Measurements from ENCODE around the gene MRPS7. TPM values are rescaled to one million over a fixed set of nuclear protein-coding genes. Genes with fewer than 3 reads are reported as not detected.

MRPS7 gene
- total and polyA plus RNA-seq, 10 of the 15 experiments (the other 5 are each of a cell fraction or from before 2014, with no cell fraction given) = 88.4 to 217 (median 109) TPM

- no peak for TF ChIP-seq ATF3 (IDR thresholded peaks at IDR 0.05; ENCODE audit: borderline replicate concordance, extremely low read depth, low read depth, low read length)
- peak; percentile 65 for TF ChIP-seq NBN (IDR thresholded peaks at IDR 0.05)
- no peak for TF ChIP-seq LARP7 (IDR thresholded peaks at IDR 0.05)
- TF ChIP-seq, protein P1, sequence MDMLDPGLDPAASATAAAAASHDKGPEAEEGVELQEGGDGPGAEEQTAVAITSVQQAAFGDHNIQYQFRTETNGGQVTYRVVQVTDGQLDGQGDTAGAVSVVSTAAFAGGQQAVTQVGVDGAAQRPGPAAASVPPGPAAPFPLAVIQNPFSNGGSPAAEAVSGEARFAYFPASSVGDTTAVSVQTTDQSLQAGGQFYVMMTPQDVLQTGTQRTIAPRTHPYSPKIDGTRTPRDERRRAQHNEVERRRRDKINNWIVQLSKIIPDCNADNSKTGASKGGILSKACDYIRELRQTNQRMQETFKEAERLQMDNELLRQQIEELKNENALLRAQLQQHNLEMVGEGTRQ (IDR thresholded peaks at IDR 0.05; ENCODE audit: borderline replicate concordance, low read depth, low read length) = no peak
- peak; percentile 63; the same call in 1 of the 2 replicates for TF ChIP-seq NFIC (IDR thresholded peaks at IDR 0.05; ENCODE audit: low read depth, low read length)
- TF ChIP-seq STAT3 (IDR thresholded peaks at IDR 0.05; ENCODE audit: low read depth, low read length) = no peak; the same call in 1 of the 2 replicates
- peak in 1 of 2 experiments; percentile 68; a peak in 2 of 4 replicates for TF ChIP-seq ETV6 (conservative IDR thresholded peaks at IDR 0.05 in 1 of 2, IDR thresholded peaks at IDR 0.05 in 1 of 2; ENCODE audit: borderline replicate concordance in 1 of 2, low read depth in 1 of 2)
- TF ChIP-seq MLLT1 (IDR thresholded peaks at IDR 0.05) = no peak
- TF ChIP-seq ZBED1 (IDR thresholded peaks at IDR 0.05; ENCODE audit: borderline replicate concordance) = peak; percentile 34; the same call in 1 of the 2 replicates
- TF ChIP-seq, protein P2, sequence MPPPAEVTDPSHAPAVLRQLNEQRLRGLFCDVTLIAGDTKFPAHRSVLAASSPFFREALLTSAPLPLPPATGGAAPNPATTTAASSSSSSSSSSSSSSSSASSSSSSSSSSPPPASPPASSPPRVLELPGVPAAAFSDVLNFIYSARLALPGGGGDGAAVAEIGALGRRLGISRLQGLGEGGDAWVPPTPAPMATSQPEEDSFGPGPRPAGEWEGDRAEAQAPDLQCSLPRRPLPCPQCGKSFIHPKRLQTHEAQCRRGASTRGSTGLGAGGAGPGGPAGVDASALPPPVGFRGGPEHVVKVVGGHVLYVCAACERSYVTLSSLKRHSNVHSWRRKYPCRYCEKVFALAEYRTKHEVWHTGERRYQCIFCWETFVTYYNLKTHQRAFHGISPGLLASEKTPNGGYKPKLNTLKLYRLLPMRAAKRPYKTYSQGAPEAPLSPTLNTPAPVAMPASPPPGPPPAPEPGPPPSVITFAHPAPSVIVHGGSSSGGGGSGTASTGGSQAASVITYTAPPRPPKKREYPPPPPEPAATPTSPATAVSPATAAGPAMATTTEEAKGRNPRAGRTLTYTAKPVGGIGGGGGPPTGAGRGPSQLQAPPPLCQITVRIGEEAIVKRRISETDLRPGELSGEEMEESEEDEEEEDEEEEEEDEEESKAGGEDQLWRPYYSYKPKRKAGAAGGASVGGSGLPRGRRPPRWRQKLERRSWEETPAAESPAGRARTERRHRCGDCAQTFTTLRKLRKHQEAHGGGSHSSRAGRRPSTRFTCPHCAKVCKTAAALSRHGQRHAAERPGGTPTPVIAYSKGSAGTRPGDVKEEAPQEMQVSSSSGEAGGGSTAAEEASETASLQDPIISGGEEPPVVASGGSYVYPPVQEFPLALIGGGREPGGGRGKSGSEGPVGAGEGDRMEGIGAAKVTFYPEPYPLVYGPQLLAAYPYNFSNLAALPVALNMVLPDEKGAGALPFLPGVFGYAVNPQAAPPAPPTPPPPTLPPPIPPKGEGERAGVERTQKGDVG (CRISPR knock-in tag; IDR thresholded peaks at IDR 0.05) = no peak
- no peak for TF ChIP-seq MTA2 (IDR thresholded peaks at IDR 0.05; ENCODE audit: low read depth)
- 0 out of 2 replicates have a peak, but pooled peaks have one; percentile 43 for TF ChIP-seq ASH2L (IDR thresholded peaks at IDR 0.05; ENCODE audit: borderline replicate concordance, low read depth)
- TF ChIP-seq, protein P3, sequence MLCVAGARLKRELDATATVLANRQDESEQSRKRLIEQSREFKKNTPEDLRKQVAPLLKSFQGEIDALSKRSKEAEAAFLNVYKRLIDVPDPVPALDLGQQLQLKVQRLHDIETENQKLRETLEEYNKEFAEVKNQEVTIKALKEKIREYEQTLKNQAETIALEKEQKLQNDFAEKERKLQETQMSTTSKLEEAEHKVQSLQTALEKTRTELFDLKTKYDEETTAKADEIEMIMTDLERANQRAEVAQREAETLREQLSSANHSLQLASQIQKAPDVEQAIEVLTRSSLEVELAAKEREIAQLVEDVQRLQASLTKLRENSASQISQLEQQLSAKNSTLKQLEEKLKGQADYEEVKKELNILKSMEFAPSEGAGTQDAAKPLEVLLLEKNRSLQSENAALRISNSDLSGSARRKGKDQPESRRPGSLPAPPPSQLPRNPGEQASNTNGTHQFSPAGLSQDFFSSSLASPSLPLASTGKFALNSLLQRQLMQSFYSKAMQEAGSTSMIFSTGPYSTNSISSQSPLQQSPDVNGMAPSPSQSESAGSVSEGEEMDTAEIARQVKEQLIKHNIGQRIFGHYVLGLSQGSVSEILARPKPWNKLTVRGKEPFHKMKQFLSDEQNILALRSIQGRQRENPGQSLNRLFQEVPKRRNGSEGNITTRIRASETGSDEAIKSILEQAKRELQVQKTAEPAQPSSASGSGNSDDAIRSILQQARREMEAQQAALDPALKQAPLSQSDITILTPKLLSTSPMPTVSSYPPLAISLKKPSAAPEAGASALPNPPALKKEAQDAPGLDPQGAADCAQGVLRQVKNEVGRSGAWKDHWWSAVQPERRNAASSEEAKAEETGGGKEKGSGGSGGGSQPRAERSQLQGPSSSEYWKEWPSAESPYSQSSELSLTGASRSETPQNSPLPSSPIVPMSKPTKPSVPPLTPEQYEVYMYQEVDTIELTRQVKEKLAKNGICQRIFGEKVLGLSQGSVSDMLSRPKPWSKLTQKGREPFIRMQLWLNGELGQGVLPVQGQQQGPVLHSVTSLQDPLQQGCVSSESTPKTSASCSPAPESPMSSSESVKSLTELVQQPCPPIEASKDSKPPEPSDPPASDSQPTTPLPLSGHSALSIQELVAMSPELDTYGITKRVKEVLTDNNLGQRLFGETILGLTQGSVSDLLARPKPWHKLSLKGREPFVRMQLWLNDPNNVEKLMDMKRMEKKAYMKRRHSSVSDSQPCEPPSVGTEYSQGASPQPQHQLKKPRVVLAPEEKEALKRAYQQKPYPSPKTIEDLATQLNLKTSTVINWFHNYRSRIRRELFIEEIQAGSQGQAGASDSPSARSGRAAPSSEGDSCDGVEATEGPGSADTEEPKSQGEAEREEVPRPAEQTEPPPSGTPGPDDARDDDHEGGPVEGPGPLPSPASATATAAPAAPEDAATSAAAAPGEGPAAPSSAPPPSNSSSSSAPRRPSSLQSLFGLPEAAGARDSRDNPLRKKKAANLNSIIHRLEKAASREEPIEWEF (IDR thresholded peaks at IDR 0.05; ENCODE audit: insufficient replicate concordance, low read depth, low read length) = no peak
- TF ChIP-seq FOS (IDR thresholded peaks at IDR 0.05; ENCODE audit: borderline replicate concordance, extremely low read depth, insufficient read length) = no peak
- no peak for TF ChIP-seq MTA3 (IDR thresholded peaks at IDR 0.05; ENCODE audit: borderline replicate concordance, low read length)
- TF ChIP-seq EZH2 (IDR thresholded peaks at IDR 0.05; ENCODE audit: borderline replicate concordance, control insufficient read depth, low read depth, low read length) = no peak
- TF ChIP-seq EED (IDR thresholded peaks at IDR 0.05; ENCODE audit: low read depth) = peak; percentile 84; the same call in 1 of the 2 replicates
Measured at GRCh38 chr17:75250009-75250471, 11.6 kb upstream of the MRPS7 start (continued).
